Lung (tissue), 12 donors: Measurements from ENCODE around the gene LCN2. TPM values are rescaled to one million over a fixed set of nuclear protein-coding genes. Genes with fewer than 3 reads are reported as not detected.
A peak's percentile ranks its signal among the peaks of the same experiment; 100 is the strongest.
"Not testable (repeated sequence)": the region's sequence is repeated elsewhere in the genome, so short reads cannot be mapped to it uniquely, and the experiment has no call there.

Experiments used
- ATAC-seq: fragments of 200-7000 bp; cut with Tn5 transposase; one replicate; pipeline ENCODE4 v1.9.1; 2020; ENCODE audit warnings: moderate number of reproducible peaks; ENCODE audit not compliant: insufficient read depth, low FRiP score
- DNase-seq, 3 donors: peaks; one replicate each; pipeline ENCODE4 v3.0.0-alpha.2; 2013 to 2017
- H3K27ac ChIP-seq, 2 donors: one replicate each; pipeline ENCODE4 v1.5.1; 2013; ENCODE audit warnings: mild to moderate bottlenecking in 2 of 2, moderate library complexity in 2 of 2, control low read depth in 1 of 2, inconsistent platforms in 1 of 2, low read depth in 1 of 2, low read length in 1 of 2
- H3K27me3 ChIP-seq, 3 donors: one replicate each; pipeline ENCODE4 v1.5.1; 2013; ENCODE audit warnings: low read length in 2 of 3; ENCODE audit not compliant: control insufficient read depth in 3 of 3, insufficient read depth in 3 of 3
- H3K36me3 ChIP-seq, 4 donors: one replicate each; pipeline ENCODE4 v1.5.1; 2013; ENCODE audit warnings: low read length in 4 of 4, mild to moderate bottlenecking in 1 of 4, moderate library complexity in 1 of 4; ENCODE audit not compliant: control insufficient read depth in 4 of 4, insufficient read depth in 4 of 4
- H3K4me1 ChIP-seq, 5 donors: one replicate each; pipeline ENCODE4 v1.5.1; 2013; ENCODE audit warnings: low read length in 5 of 5, mild to moderate bottlenecking in 2 of 5, moderate library complexity in 1 of 5; ENCODE audit not compliant: control insufficient read depth in 5 of 5, insufficient read depth in 5 of 5
- H3K4me3 ChIP-seq: one replicate; pipeline ENCODE4 v1.5.1; 2013; ENCODE audit warnings: mild to moderate bottlenecking, control low read depth, moderate library complexity
- H3K9ac ChIP-seq, 2 donors: one replicate each; pipeline ENCODE4 v1.5.1; 2013; ENCODE audit warnings: low read length in 2 of 2, control low read depth in 1 of 2; ENCODE audit not compliant: insufficient read depth in 1 of 2
- H3K9me3 ChIP-seq, 4 donors: one replicate each; pipeline ENCODE4 v1.5.1; 2013; ENCODE audit warnings: low read length in 3 of 4, mild to moderate bottlenecking in 1 of 4, moderate library complexity in 1 of 4; ENCODE audit not compliant: control insufficient read depth in 4 of 4, insufficient read depth in 3 of 4
- CTCF ChIP-seq: IDR thresholded peaks from 2 replicates; pipeline ENCODE4 v1.5.1; 2012; ENCODE audit warnings: mild to moderate bottlenecking; ENCODE audit errors: control extremely low read depth, extremely low read depth
- WGBS, 2 donors: extraction: QIAGEN DNeasy Blood & Tissue Kit; methylation state at CpG; one replicate each; pipeline ENCODE4 v1.1.7; 2013; 5-methylcytosine and 5-hydroxymethylcytosine counted together
- polyA plus RNA-seq, 2 donors: library from polyadenylated mRNA; stranded (reverse); fragments of 200-250 nt; gene quantifications; one replicate each; pipeline ENCODE4 v1.2.1, GENCODE V29; 2013
- total RNA-seq, 2 donors: library from RNA; depleted of rRNA in 1 of 2; stranded (reverse); fragments of >200 nt in 1 of 2; gene quantifications; one replicate each; pipeline ENCODE4 v1.2.1, GENCODE V29; 2014 to 2021
- donor health status: control.
- donor health status: control.
- donor health status: Bipolar disorder and iron deficiency.
- donor health status: healthy.
- donor health status: DM: yes; HTN: yes; CAD: no.

The LCN2 gene
- total and polyA plus RNA-seq, 4 donors = 114 to 842 (median 295) TPM

GRCh38 chr9:128128836-128129590, 20.2 kb upstream of the LCN2 start:
- TF ChIP-seq CTCF = no peak
- Histone ChIP-seq H3K4me1 (peaks cover 0 to 18% (median 9%) of the 10 kb centered on the region in 5 donors), H3K4me3 (peak overlapping the region; percentile 64), H3K9ac (peak overlapping the region in 1 of 2 donors; percentile 63), H3K27ac (peak overlapping the region; percentile 86 to 95), H3K36me3 (peaks cover 0 to 4% (median 0%) of the 10 kb centered on the region in 4 donors), H3K27me3 (no peaks in the 10 kb centered on the region), H3K9me3 (peaks cover 0 to 4% (median 0%) of the 10 kb centered on the region in 4 donors)
- ATAC-seq = no peak
- 62 to 71% methylated on average over 28 to 29 of the region's 29 CpGs for WGBS, 2 donors
- no peak for DNase-seq

- not testable (repeated sequence) for H3K36me3 ChIP-seq, H3K27me3 ChIP-seq, ATAC-seq, H3K27ac ChIP-seq, H3K4me3 ChIP-seq, H3K9me3 ChIP-seq, H3K9ac ChIP-seq, DNase-seq
- WGBS, 2 donors = 31 to 33% methylated on average over 12 of the region's 12 CpGs
- H3K4me1 ChIP-seq = peaks cover 0 to 18% (median 8%) of the 10 kb centered on the region in 5 donors
Observed at GRCh38 chr9:128129976-128130590, 19.2 kb upstream of the LCN2 start.

- not testable (repeated sequence) for H3K9me3 ChIP-seq, ATAC-seq, H3K36me3 ChIP-seq, H3K27ac ChIP-seq, H3K9ac ChIP-seq, DNase-seq, H3K27me3 ChIP-seq, H3K4me3 ChIP-seq
- H3K4me1 ChIP-seq = peaks cover 0 to 18% (median 4%) of the 10 kb centered on the region in 5 donors
- 65 to 74% methylated on average over 7 of the region's 7 CpGs for WGBS, 2 donors
Observed at GRCh38 chr9:128130651-128131050, 18.6 kb upstream of the LCN2 start.

GRCh38 chr9:128131346-128131745, 17.9 kb upstream of the LCN2 start:
- not testable (repeated sequence) for DNase-seq, H3K9ac ChIP-seq, H3K4me3 ChIP-seq, H3K27ac ChIP-seq, ATAC-seq, H3K9me3 ChIP-seq, H3K36me3 ChIP-seq, H3K27me3 ChIP-seq
- peaks cover 0 to 17% (median 3%) of the 10 kb centered on the region in 5 donors for H3K4me1 ChIP-seq
- 90 to 91% methylated on average over 8 of the region's 8 CpGs for WGBS, 2 donors

GRCh38 chr9:128132139-128132538, 17.1 kb upstream of the LCN2 start:
- H3K9ac ChIP-seq, H3K9me3 ChIP-seq, H3K4me3 ChIP-seq, H3K27ac ChIP-seq, H3K36me3 ChIP-seq, H3K27me3 ChIP-seq, ATAC-seq: not testable (repeated sequence)
- peak in 2 of 3 donors; percentile 22 to 40 for DNase-seq
- H3K4me1 ChIP-seq = peaks cover 0 to 17% (median 3%) of the 10 kb centered on the region in 5 donors
- 34 to 52% methylated on average over 8 of the region's 8 CpGs for WGBS, 2 donors

GRCh38 chr9:128135561-128135960, 13.7 kb upstream of the LCN2 start:
- H3K36me3 ChIP-seq, H3K4me1 ChIP-seq, H3K9ac ChIP-seq, H3K4me3 ChIP-seq, DNase-seq, H3K27ac ChIP-seq, ATAC-seq, H3K27me3 ChIP-seq, H3K9me3 ChIP-seq: not testable (repeated sequence)
- 70 to 72% methylated on average over 8 of the region's 8 CpGs for WGBS, 2 donors
